B cell (primary cell): ENCODE results near the gene ABHD2. TPM values are rescaled to one million over a fixed set of nuclear protein-coding genes. Genes with fewer than 3 reads are reported as not detected.

Source experiments
- ATAC-seq: fragments of 200-7000 bp; cut with Tn5 transposase; one replicate; pipeline ENCODE4 v1.10.0; 2021; ENCODE audit warnings: low read depth, mild to moderate bottlenecking, moderate number of reproducible peaks, moderate library complexity
- CTCF ChIA-PET: fragments of 350-600 bp; sonication (Branson Sonifier 250); formaldehyde crosslinking; loops from one replicate; lab custom pipeline; 2021; ENCODE audit warnings: antibody characterized with exemption, inconsistent platforms; lab: Charles Lee
- POLR2A ChIA-PET: fragments of 350-600 bp; sonication (Branson Sonifier 250); formaldehyde crosslinking; loops from one replicate; lab custom pipeline; 2021; ENCODE audit warnings: antibody characterized with exemption; lab: Charles Lee
- DNase-seq: peaks from one replicate; pipeline ENCODE4 v3.0.0; 2013
- H2AFZ ChIP-seq: 2 replicates; pipeline ENCODE4 v1.6.1; 2012; ENCODE audit warnings: mild to moderate bottlenecking, low read depth, low read length; ENCODE audit not compliant: insufficient read depth, poor library complexity, severe bottlenecking
- H3K27ac ChIP-seq, 2 donors: 1 replicate in 1 of 2; 2 replicates in 1 of 2; pipeline ENCODE4 v1.5.1; 2012 to 2013; ENCODE audit warnings: low read length in 2 of 2, mild to moderate bottlenecking in 2 of 2, moderate library complexity in 1 of 2
- H3K27me3 ChIP-seq, 4 experiments: fragments of 200-600 bp in 1 of 4; sonication (generic) in 1 of 4; replicated peaks in 1 of 4; 1 replicate in 2 of 4; 2 replicates in 2 of 4; pipeline versions ENCODE4 v1.6.1 to v1.7.0; 2013 to 2016; ENCODE audit warnings: low read length in 3 of 4, mild to moderate bottlenecking in 2 of 4, mixed read lengths in 1 of 4, moderate library complexity in 1 of 4; ENCODE audit not compliant: insufficient read depth in 4 of 4, control insufficient read depth in 3 of 4; ENCODE audit errors: control extremely low read depth in 1 of 4
- H3K36me3 ChIP-seq, 2 experiments: replicated peaks in 1 of 2; 1 replicate in 1 of 2; 2 replicates in 1 of 2; pipeline versions ENCODE4 v1.6.1 to v1.7.1; 2013; ENCODE audit warnings: low read length in 1 of 2; ENCODE audit not compliant: insufficient read depth in 2 of 2, control insufficient read depth in 1 of 2; ENCODE audit errors: control extremely low read depth in 1 of 2, extremely low read depth in 1 of 2
- H3K4me1 ChIP-seq, 2 donors: fragments of 200-600 bp in 1 of 2; sonication (generic) in 1 of 2; 1 replicate in 1 of 2; 2 replicates in 1 of 2; pipeline versions ENCODE4 v1.5.1 to v1.6.1; 2013 to 2017; ENCODE audit warnings: low read length in 2 of 2; ENCODE audit not compliant: control insufficient read depth in 2 of 2, insufficient read depth in 2 of 2
- H3K4me2 ChIP-seq: replicated peaks from 2 replicates; pipeline ENCODE3; 2012; ENCODE audit warnings: mild to moderate bottlenecking, low read depth, low read length; ENCODE audit not compliant: poor library complexity, severe bottlenecking
- H3K4me3 ChIP-seq, 5 experiments: fragments of 200-600 bp in 1 of 5; sonication (generic) in 1 of 5; 1 replicate in 3 of 5; 2 replicates in 2 of 5; pipeline versions ENCODE4 v1.5.1 to v1.7.0; 2011 to 2016; ENCODE audit warnings: low read length in 4 of 5, mild to moderate bottlenecking in 4 of 5, low read depth in 2 of 5, control low read depth in 1 of 5, moderate library complexity in 1 of 5; ENCODE audit not compliant: insufficient read depth in 1 of 5; ENCODE audit errors: control extremely low read depth in 1 of 5, extremely low read depth in 1 of 5
- H3K79me2 ChIP-seq: fragments of 200-600 bp; sonication (generic); one replicate; pipeline ENCODE4 v1.6.0; 2016; ENCODE audit warnings: low read length; ENCODE audit not compliant: control insufficient read depth, insufficient read depth
- H3K9ac ChIP-seq: fragments of 200-600 bp; sonication (generic); 2 replicates; pipeline ENCODE4 v1.6.1; 2017; ENCODE audit warnings: mild to moderate bottlenecking, low read length, moderate library complexity
- H3K9me3 ChIP-seq, 3 donors: one replicate each; pipeline versions ENCODE4 v1.6.1 to v1.7.1; 2013; ENCODE audit warnings: low read length in 2 of 3; ENCODE audit not compliant: control insufficient read depth in 2 of 3, insufficient read depth in 1 of 3; ENCODE audit errors: control extremely low read depth in 1 of 3
- H4K20me1 ChIP-seq: 2 replicates; pipeline ENCODE4 v1.6.0; 2012; ENCODE audit warnings: mild to moderate bottlenecking, low read length; ENCODE audit not compliant: insufficient read depth, control insufficient read depth, poor library complexity, severe bottlenecking
- H3K27ac Mint-ChIP-seq: one replicate; pipeline ENCODE4 v1.8.0; 2021; ENCODE audit warnings: mixed read lengths
- H3K27me3 Mint-ChIP-seq: one replicate; pipeline ENCODE4 v1.8.0; 2021; ENCODE audit warnings: mixed read lengths
- H3K4me1 Mint-ChIP-seq: one replicate; pipeline ENCODE4 v1.8.0; 2021; ENCODE audit warnings: mixed read lengths
- H3K4me3 Mint-ChIP-seq: one replicate; pipeline ENCODE4 v1.8.0; 2021; ENCODE audit warnings: mixed read lengths
- H3K9me3 Mint-ChIP-seq: one replicate; pipeline ENCODE4 v1.8.0; 2022; ENCODE audit warnings: mixed read lengths; ENCODE audit not compliant: insufficient read depth
- EZH2 ChIP-seq: IDR thresholded peaks from 2 replicates; pipeline ENCODE4 v1.6.1; 2012; ENCODE audit warnings: borderline replicate concordance, low read depth, mild to moderate bottlenecking, moderate library complexity, low read length; ENCODE audit not compliant: insufficient read depth, poor library complexity, severe bottlenecking
- WGBS: methylation state at CpG from one replicate; pipeline ENCODE4 v1.1.5; 2013; ENCODE audit warnings: missing lambda C conversion rate; ENCODE audit not compliant: insufficient coverage; 5-methylcytosine and 5-hydroxymethylcytosine counted together
- intact Hi-C: fragments of 100-400 bp; cut with micrococcal nuclease; formaldehyde crosslinking; loops from one replicate; pipeline ENCODE4 v1.10.0; 2022
- polyA plus RNA-seq: library from polyadenylated mRNA; depleted of rRNA; stranded (reverse); fragments of >200 nt; gene quantifications from 2 replicates; pipeline ENCODE4 v1.2.3, GENCODE V29; 2012
- total RNA-seq, 2 donors: library from RNA; stranded (reverse); fragments of 120-200 nt in 1 of 2; gene quantifications; 1 replicate in 1 of 2; 2 replicates in 1 of 2; pipeline versions ENCODE4 v1.2.3 to v1.2.4, GENCODE V29; 2013 to 2022
- TF ChIP-seq, protein P1 (sequence below): fragments of 200-600 bp; IDR thresholded peaks from one replicate; pipeline ENCODE4 v1.8.0; 2022; ENCODE audit warnings: antibody characterized with exemption, mild to moderate bottlenecking

The ABHD2 gene
- total and polyA plus RNA-seq, 2 donors (not counting 1 experiment from before 2014, with no cell fraction given): 7.1 to 45.8 TPM

DNA sequence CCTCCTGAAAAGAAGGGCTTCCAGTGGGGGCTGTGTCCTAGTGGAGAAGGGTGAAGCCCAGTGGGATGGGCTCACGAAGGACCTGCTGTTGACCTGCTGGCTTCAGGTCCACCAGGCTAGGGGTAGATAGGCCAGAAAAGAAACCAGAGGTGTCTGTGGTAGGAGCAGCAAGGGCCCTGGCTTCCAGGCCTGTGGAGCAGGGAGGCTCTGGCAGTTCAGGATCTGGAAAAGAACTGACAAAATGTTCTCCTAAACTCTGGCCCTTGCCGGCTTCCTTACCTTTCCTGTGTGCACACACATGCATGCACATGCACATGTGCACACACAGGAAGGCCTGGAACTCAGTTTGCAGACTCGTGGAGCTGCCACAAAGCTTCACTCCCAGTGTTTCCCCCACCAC is 49.7 kb downstream of the ABHD2 start:
- 83% methylated on average over 2 of the region's 3 CpGs for WGBS
- no peaks in the 10 kb centered on the region for H4K20me1 ChIP-seq
- H3K9ac ChIP-seq: no peak overlapping the region
- H3K4me1 ChIP-seq: peaks cover 0 to under 1% of the 10 kb centered on the region in 2 donors
- TF ChIP-seq, protein P1, sequence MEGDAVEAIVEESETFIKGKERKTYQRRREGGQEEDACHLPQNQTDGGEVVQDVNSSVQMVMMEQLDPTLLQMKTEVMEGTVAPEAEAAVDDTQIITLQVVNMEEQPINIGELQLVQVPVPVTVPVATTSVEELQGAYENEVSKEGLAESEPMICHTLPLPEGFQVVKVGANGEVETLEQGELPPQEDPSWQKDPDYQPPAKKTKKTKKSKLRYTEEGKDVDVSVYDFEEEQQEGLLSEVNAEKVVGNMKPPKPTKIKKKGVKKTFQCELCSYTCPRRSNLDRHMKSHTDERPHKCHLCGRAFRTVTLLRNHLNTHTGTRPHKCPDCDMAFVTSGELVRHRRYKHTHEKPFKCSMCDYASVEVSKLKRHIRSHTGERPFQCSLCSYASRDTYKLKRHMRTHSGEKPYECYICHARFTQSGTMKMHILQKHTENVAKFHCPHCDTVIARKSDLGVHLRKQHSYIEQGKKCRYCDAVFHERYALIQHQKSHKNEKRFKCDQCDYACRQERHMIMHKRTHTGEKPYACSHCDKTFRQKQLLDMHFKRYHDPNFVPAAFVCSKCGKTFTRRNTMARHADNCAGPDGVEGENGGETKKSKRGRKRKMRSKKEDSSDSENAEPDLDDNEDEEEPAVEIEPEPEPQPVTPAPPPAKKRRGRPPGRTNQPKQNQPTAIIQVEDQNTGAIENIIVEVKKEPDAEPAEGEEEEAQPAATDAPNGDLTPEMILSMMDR: no peak
- no peak for TF ChIP-seq EZH2
- H2AFZ ChIP-seq: no peak overlapping the region
- H3K27ac Mint-ChIP-seq: no peak overlapping the region
- DNase-seq (no peak), ATAC-seq (no peak)
- no peaks in the 10 kb centered on the region for H3K27me3 Mint-ChIP-seq
- H3K4me2 ChIP-seq: no peak overlapping the region
- H3K36me3 ChIP-seq: peaks cover 0 to 24% of the 10 kb centered on the region in 2 experiments
- CTCF ChIA-PET: interaction anchor here (1.1 kb wide), 1 partner anchor 81 kb away, joined by 3 read pairs; no protein-coding TSS in a partner anchor
- no peaks in the 10 kb centered on the region for H3K9me3 Mint-ChIP-seq
- H3K4me3 ChIP-seq: no peak overlapping the region
- no peak overlapping the region for H3K4me3 Mint-ChIP-seq
- H3K4me1 Mint-ChIP-seq: peaks cover 6% of the 10 kb centered on the region
- no peaks in the 10 kb centered on the region for H3K27me3 ChIP-seq
- H3K79me2 ChIP-seq: peaks cover 15% of the 10 kb centered on the region
- intact Hi-C loops: no loop called here
- POLR2A ChIA-PET: no interaction called here
- H3K27ac ChIP-seq: no peak overlapping the region
- no peaks in the 10 kb centered on the region for H3K9me3 ChIP-seq

DNA sequence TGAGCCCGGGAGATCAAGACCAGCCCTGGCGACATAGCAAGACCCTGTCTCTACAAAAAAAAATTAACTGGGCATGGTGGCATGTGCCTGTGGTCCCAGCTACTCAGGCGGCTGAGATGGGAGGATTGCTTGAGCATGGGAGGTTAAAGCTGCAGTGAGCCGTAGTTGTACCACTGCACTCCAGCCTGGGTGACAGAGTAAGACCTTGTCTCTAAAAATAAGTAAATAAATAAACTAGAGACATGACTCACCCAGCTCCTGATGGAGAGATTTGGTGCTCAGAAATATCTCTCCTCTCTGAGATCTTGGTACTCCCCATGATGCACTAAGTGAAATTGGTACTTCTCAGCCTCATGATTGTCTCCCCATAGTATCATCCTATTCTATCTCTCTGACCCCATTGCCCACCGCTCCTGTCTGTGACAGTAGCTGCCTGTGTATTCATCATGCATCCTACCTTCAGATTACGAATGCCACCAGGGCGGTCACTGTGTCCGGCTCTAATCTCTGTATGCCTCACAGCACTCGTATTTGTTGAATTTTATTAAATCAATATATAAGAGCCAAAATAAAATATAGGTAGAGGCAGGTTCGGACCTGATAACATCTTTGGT is 50.9 kb downstream of the ABHD2 start:
- 100% methylated on average over 3 of the region's 10 CpGs for WGBS
- Mint-ChIP-seq H3K4me1 (peaks cover 4% of the 10 kb centered on the region), H3K27ac (no peak overlapping the region), H3K27me3 (no peaks in the 10 kb centered on the region), H3K9me3 (no peaks in the 10 kb centered on the region), H3K4me3 (no peak overlapping the region)
- TF ChIP-seq, protein P1: no peak
- no peak for TF ChIP-seq EZH2
- intact Hi-C loops: no loop called here
- H3K4me2 ChIP-seq: no peak overlapping the region
- no peak overlapping the region for H3K4me3 ChIP-seq
- no peak for ATAC-seq
- H3K9ac ChIP-seq: no peak overlapping the region
- POLR2A ChIA-PET: no interaction called here
- CTCF ChIA-PET: interaction anchor here (1.1 to 1.2 kb wide), 2 partner anchors 10 to 82 kb away, joined by 3 to 10 read pairs; no protein-coding TSS in a partner anchor
- H2AFZ ChIP-seq: no peak overlapping the region
- H3K4me1 ChIP-seq: no peaks in the 10 kb centered on the region
- no peaks in the 10 kb centered on the region for H3K9me3 ChIP-seq
- H3K79me2 ChIP-seq: peaks cover 15% of the 10 kb centered on the region
- H3K27me3 ChIP-seq: no peaks in the 10 kb centered on the region
- no peaks in the 10 kb centered on the region for H4K20me1 ChIP-seq
- H3K36me3 ChIP-seq: peaks cover 0 to 24% of the 10 kb centered on the region in 2 experiments
- H3K27ac ChIP-seq: no peak overlapping the region
- no peak for DNase-seq
